ENCODE results near the gene THSD7B.

The THSD7B gene

GRCh38 chr2:137182071-137182470, 416.7 kb downstream of the THSD7B start:
- H3K36me3 Mint-ChIP-seq (ENCODE audit: low read depth), result no peaks in the 10 kb centered on the region
- no peak overlapping the region for H3K4me3 Mint-ChIP-seq
- H3K4me1 Mint-ChIP-seq, result no peaks in the 10 kb centered on the region
- H3K9me3 Mint-ChIP-seq, result peaks cover 4% of the 10 kb centered on the region
- H3K27ac Mint-ChIP-seq, result no peak overlapping the region
- peaks cover 4% of the 10 kb centered on the region for H3K27me3 Mint-ChIP-seq (ENCODE audit: low read depth)
- TF ChIP-seq CTCF (IDR thresholded peaks at IDR 0.05; ENCODE audit: unreplicated experiment in 3 of 3), result no peak

- peaks cover 4% of the 10 kb centered on the region for H3K27me3 Mint-ChIP-seq (ENCODE audit: low read depth)
- no peak overlapping the region for H3K4me3 Mint-ChIP-seq
- no peak overlapping the region for H3K27ac Mint-ChIP-seq
- H3K4me1 Mint-ChIP-seq, result no peaks in the 10 kb centered on the region
- no peak for TF ChIP-seq CTCF (IDR thresholded peaks at IDR 0.05; ENCODE audit: unreplicated experiment in 3 of 3)
- H3K9me3 Mint-ChIP-seq, result peaks cover 4% of the 10 kb centered on the region
- H3K36me3 Mint-ChIP-seq (ENCODE audit: low read depth), result no peaks in the 10 kb centered on the region
Measured at GRCh38 chr2:137183206-137183898, 418.0 kb downstream of the THSD7B start.

- Mint-ChIP-seq H3K27me3 (ENCODE audit: low read depth) (peaks cover 10% of the 10 kb centered on the region), H3K4me3 (no peak overlapping the region), H3K27ac (no peak overlapping the region), H3K36me3 (ENCODE audit: low read depth) (no peaks in the 10 kb centered on the region), H3K9me3 (peaks cover 4% of the 10 kb centered on the region), H3K4me1 (no peaks in the 10 kb centered on the region)
- TF ChIP-seq CTCF (IDR thresholded peaks at IDR 0.05; ENCODE audit: unreplicated experiment in 3 of 3), result no peak
Measured at GRCh38 chr2:137185378-137186078, 420.2 kb downstream of the THSD7B start.

- peaks cover 4% of the 10 kb centered on the region for H3K9me3 Mint-ChIP-seq
- TF ChIP-seq CTCF (IDR thresholded peaks at IDR 0.05; ENCODE audit: unreplicated experiment in 3 of 3), result no peak
- peaks cover 20% of the 10 kb centered on the region for H3K27me3 Mint-ChIP-seq (ENCODE audit: low read depth)
- no peaks in the 10 kb centered on the region for H3K36me3 Mint-ChIP-seq (ENCODE audit: low read depth)
- no peak overlapping the region for H3K4me3 Mint-ChIP-seq
- H3K4me1 Mint-ChIP-seq, result peaks cover 4% of the 10 kb centered on the region
- H3K27ac Mint-ChIP-seq, result no peak overlapping the region
Measured at GRCh38 chr2:137187216-137187615, 421.9 kb downstream of the THSD7B start.

- H3K36me3 Mint-ChIP-seq (ENCODE audit: low read depth), result no peaks in the 10 kb centered on the region
- no peak overlapping the region for H3K4me3 Mint-ChIP-seq
- no peak overlapping the region for H3K27ac Mint-ChIP-seq
- peaks cover 20% of the 10 kb centered on the region for H3K27me3 Mint-ChIP-seq (ENCODE audit: low read depth)
- TF ChIP-seq CTCF (IDR thresholded peaks at IDR 0.05; ENCODE audit: unreplicated experiment in 3 of 3), result no peak
- H3K9me3 Mint-ChIP-seq, result peaks cover 3% of the 10 kb centered on the region
- H3K4me1 Mint-ChIP-seq, result peaks cover 4% of the 10 kb centered on the region
Measured at GRCh38 chr2:137190411-137191195, 425.3 kb downstream of the THSD7B start.

Measured in nephron (organoid).